PFSK-1 (cell line): ENCODE results near the gene PWWP2B.

Source experiments
- POLR2AphosphoS5 ChIP-seq: IDR thresholded peaks from 2 replicates; pipeline ENCODE4 v1.6.1; 2012; ENCODE audit warnings: low read depth, mild to moderate bottlenecking, control low read depth, low read length, moderate library complexity
- SIN3A ChIP-seq: IDR thresholded peaks from 2 replicates; pipeline ENCODE4 v1.6.1; 2012; ENCODE audit warnings: mild to moderate bottlenecking, low read length, moderate library complexity, borderline replicate concordance; ENCODE audit not compliant: insufficient read depth
- TAF1 ChIP-seq: IDR thresholded peaks from 2 replicates; pipeline ENCODE4 v1.6.1; 2012; ENCODE audit warnings: low read length, control low read depth, borderline replicate concordance; ENCODE audit not compliant: insufficient read depth
- TF ChIP-seq, protein P1 (sequence below), 2 experiments: IDR thresholded peaks; 2 replicates each; pipeline versions ENCODE4 v1.6.1 to v1.8.0; 2011 to 2012; ENCODE audit warnings: low read depth in 2 of 2, low read length in 2 of 2, control low read depth in 1 of 2, inconsistent platforms in 1 of 2, mild to moderate bottlenecking in 1 of 2, moderate library complexity in 1 of 2; ENCODE audit not compliant: insufficient read depth in 1 of 2

DNA sequence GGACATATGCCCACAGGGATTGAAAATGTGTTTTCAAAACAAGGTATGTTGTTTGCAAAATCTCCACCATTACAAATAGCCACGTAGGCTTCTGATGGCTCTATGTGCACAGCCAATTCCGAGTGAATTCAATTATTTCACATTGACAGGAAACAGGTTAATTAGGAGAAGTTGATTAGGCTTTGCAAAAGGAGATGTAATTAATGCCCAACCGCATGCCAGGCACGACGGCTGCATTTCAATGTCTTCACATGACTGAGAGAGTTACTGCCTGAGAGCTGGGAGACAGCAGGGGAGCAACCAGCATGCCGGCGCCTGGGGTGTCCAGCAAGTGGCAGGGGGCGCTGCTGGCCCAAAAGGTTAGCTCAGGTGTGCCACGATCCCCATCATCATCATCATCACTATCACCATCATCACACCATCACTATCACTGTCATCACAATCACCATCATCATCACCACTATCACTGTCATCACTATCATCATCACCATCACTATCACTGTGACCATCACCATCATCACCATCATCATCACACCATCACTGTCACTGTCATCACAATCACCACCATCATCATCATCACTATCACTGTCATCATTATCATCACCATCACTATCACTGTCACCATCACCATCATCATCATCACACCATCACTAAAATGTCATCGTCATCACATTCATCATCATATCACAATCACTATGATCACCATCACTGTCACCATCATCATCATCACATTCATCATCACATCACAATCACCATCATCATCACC is 30.2 kb downstream of the PWWP2B start:
- no peak for TF ChIP-seq POLR2AphosphoS5
- TF ChIP-seq, protein P1, sequence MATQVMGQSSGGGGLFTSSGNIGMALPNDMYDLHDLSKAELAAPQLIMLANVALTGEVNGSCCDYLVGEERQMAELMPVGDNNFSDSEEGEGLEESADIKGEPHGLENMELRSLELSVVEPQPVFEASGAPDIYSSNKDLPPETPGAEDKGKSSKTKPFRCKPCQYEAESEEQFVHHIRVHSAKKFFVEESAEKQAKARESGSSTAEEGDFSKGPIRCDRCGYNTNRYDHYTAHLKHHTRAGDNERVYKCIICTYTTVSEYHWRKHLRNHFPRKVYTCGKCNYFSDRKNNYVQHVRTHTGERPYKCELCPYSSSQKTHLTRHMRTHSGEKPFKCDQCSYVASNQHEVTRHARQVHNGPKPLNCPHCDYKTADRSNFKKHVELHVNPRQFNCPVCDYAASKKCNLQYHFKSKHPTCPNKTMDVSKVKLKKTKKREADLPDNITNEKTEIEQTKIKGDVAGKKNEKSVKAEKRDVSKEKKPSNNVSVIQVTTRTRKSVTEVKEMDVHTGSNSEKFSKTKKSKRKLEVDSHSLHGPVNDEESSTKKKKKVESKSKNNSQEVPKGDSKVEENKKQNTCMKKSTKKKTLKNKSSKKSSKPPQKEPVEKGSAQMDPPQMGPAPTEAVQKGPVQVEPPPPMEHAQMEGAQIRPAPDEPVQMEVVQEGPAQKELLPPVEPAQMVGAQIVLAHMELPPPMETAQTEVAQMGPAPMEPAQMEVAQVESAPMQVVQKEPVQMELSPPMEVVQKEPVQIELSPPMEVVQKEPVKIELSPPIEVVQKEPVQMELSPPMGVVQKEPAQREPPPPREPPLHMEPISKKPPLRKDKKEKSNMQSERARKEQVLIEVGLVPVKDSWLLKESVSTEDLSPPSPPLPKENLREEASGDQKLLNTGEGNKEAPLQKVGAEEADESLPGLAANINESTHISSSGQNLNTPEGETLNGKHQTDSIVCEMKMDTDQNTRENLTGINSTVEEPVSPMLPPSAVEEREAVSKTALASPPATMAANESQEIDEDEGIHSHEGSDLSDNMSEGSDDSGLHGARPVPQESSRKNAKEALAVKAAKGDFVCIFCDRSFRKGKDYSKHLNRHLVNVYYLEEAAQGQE (IDR thresholded peaks at IDR 0.05; ENCODE audit: insufficient read depth in 1 of 2, low read depth in 2 of 2, low read length in 2 of 2) = no peak
- no peak for TF ChIP-seq SIN3A
- TF ChIP-seq TAF1 = no peak
